DMS53 treated with DMSO at 0.1 percent for 48 hours (cell line): ENCODE data around the gene RFPL4A.
A peak's percentile ranks its signal among the peaks of the same experiment; 100 is the strongest.

Source experiments
- DNase-seq: peaks from one replicate; lab custom pipeline; 2025; ENCODE audit not compliant: unreplicated experiment; lab: John Stamatoyannopoulos, UW

Gene RFPL4A

DNA sequence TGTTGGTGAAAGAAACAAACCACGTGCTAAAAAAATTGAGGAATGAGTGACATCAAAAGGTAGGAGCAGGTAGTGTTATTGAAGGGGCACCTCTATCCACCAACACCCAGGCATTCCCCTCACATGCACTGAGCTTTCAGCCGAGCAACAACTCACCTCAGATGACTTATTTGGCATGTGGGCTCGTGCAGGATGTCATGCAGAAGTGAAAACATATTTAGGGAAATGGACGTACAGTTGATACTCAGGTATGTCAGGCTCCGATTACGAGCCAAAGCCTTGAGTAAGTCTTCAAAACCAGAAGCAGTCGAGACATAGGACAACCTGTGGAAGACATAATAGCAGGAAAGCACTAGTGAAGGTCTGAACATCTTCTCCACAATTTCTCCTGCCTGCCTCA is 42.5 kb downstream of the RFPL4A start:
- no peak for DNase-seq

DNA sequence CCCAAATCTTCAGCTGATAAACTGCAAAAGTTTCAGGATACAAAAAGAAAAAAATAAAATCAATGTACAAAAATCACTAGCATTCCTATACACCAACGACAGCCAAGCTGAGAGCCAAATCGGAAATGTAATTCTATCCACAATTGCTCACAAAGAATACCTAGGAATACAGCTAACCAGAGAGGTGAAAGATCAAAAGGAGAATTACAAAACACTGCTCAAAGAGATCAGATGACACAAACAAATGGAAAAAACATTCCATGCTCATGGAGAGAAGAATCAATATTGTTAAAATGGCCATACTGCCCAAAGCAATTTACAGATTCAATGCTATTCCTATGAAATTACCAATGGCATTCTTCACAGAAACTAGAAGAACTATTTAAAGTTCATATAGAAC is 43.4 kb downstream of the RFPL4A start:
- no peak for DNase-seq

DNA sequence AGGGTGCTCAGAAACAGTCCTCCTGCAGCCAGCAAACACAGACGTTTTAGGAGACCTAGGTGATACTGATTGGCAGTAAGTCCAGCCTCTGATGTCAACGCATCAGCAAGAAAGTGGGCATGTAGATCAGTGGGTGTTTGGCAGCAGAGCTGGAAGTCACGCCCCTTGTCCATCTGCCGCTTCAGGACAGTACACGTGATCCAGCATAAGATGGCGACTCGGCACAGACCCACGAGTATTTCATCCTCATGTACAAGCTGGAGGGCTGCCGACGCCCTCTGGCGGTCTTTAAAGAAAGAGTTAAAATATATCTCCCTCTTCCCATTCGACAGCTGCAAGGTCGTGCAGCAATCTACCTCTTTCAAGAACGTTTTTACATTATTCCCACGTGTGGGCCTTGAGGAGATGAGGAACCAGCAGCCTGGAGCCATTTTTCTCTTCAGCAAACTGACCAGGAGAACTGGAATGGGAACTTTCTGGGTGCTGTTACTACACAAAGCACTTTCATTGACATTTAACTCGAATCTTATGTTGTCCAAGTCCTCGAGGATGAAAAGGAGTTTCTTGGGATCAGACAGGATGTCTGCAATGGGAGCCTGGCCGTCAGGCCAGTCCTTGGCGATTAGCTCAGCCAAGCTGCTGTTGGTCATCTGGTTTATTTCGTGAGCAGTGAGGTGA is 50.6 kb downstream of the RFPL4A start:
- peak; percentile 54 for DNase-seq

DNA sequence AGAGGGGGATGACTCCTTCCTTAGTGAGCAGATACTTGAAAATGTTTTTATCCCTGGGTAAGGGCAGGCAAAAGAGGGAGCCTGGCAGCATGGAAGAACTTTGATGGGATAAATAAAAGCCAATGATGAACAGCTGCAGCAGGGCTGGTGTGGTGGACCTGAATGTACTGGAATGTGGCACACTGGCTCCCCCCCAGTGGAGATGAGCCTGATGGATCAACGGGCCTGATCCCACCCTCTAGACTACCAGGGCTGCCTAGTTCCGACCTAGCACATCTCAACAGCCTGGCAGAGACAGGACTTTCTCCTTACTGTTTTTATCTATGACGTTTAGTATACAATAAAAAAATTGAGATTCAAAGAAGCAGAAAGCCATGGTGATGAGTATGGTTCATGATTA is 52.4 kb downstream of the RFPL4A start:
- no peak for DNase-seq

DNA sequence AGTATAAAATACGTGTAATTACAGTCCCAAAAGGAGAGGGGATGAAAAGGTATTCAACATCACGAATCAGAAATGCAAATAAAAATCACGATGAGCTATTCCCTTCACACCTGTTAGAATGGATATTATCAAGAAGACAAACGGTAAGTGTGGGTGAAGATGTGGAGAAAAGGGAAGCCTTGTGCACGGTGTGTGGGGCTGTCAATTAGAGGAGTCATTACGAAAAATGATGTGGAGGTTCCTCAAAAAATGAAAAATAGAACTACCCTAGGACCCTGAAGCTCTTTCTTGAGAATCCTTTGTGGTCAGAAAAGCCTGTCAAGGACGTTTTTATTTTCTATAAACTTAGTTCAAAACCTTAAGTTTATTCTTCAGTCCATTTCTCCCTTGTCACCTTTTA is 53.6 kb downstream of the RFPL4A start:
- DNase-seq: no peak
